HepG2 (cell line): Measurements from ENCODE around the gene NGRN. TPM values are rescaled to one million over a fixed set of nuclear protein-coding genes. Genes with fewer than 3 reads are reported as not detected.

Experiments used
- AKAP8 ChIP-seq: sonication (generic); formaldehyde crosslinking; IDR thresholded peaks from 2 replicates; pipeline ENCODE4 v1.5.1; 2020; ENCODE audit warnings: mild to moderate bottlenecking, missing genetic modification reagents
- HNRNPLL ChIP-seq: fragments of 200-400 bp; formaldehyde crosslinking; IDR thresholded peaks from 2 replicates; pipeline ENCODE4 v1.6.1; 2017; ENCODE audit warnings: mild to moderate bottlenecking, low read depth, low read length; ENCODE audit not compliant: poor library complexity, severe bottlenecking
- JUND ChIP-seq: sonication (generic); formaldehyde crosslinking; IDR thresholded peaks from 2 replicates; pipeline ENCODE4 v1.8.0; 2022; ENCODE audit warnings: mild to moderate bottlenecking, missing genetic modification reagents
- MNT ChIP-seq: fragments of 450-650 bp; IDR thresholded peaks from 2 replicates; pipeline ENCODE4 v1.6.1; 2016
- NCOA2 ChIP-seq: sonication (generic); formaldehyde crosslinking; IDR thresholded peaks from 2 replicates; pipeline ENCODE4 v1.8.0; 2022; ENCODE audit warnings: inconsistent platforms
- RCOR2 ChIP-seq: IDR thresholded peaks from 2 replicates; pipeline ENCODE4 v1.6.1; 2016; ENCODE audit warnings: missing biosample characterization, missing genetic modification reagents
- SNRNP70 ChIP-seq: fragments of 200-400 bp; formaldehyde crosslinking; IDR thresholded peaks from 2 replicates; pipeline ENCODE4 v1.6.1; 2017; ENCODE audit warnings: mild to moderate bottlenecking, low read depth, low read length, moderate library complexity
- TSC22D2 ChIP-seq: sonication (generic); formaldehyde crosslinking; IDR thresholded peaks from 2 replicates; pipeline ENCODE4 v1.5.1; 2020; ENCODE audit warnings: missing genetic modification reagents, mild to moderate bottlenecking, borderline replicate concordance
- ZBTB25 ChIP-seq: IDR thresholded peaks from 2 replicates; pipeline ENCODE4 v1.6.1; 2018; ENCODE audit warnings: missing genetic modification reagents
- ZBTB7B ChIP-seq: sonication (generic); formaldehyde crosslinking; IDR thresholded peaks from 2 replicates; pipeline ENCODE4 v1.4.0; 2020; ENCODE audit warnings: missing genetic modification reagents
- ZFY ChIP-seq: sonication (generic); formaldehyde crosslinking; IDR thresholded peaks from 2 replicates; pipeline ENCODE4 v1.4.0; 2020; ENCODE audit warnings: missing genetic modification reagents
- ZNF224 ChIP-seq: sonication (generic); formaldehyde crosslinking; IDR thresholded peaks from 2 replicates; pipeline ENCODE4 v1.5.0; 2020; ENCODE audit warnings: mild to moderate bottlenecking, missing genetic modification reagents
- ZNF282 ChIP-seq: fragments of 450-650 bp; IDR thresholded peaks from 2 replicates; pipeline ENCODE4 v1.6.1; 2018; ENCODE audit not compliant: partially characterized antibody
- ZNF318 ChIP-seq: sonication (generic); formaldehyde crosslinking; IDR thresholded peaks from 2 replicates; pipeline ENCODE4 v1.4.0; 2020; ENCODE audit warnings: mild to moderate bottlenecking, missing genetic modification reagents
- ZNF468 ChIP-seq: sonication (generic); formaldehyde crosslinking; IDR thresholded peaks from 2 replicates; pipeline ENCODE4 v1.8.0; 2022; ENCODE audit warnings: mild to moderate bottlenecking, moderate library complexity, missing genetic modification reagents
- ZNF496 ChIP-seq: sonication (generic); formaldehyde crosslinking; IDR thresholded peaks from 2 replicates; pipeline ENCODE4 v1.8.1; 2023; ENCODE audit warnings: mild to moderate bottlenecking, moderate library complexity, missing genetic modification reagents; ENCODE audit not compliant: insufficient replicate concordance
- ZNF768 ChIP-seq: sonication (generic); formaldehyde crosslinking; IDR thresholded peaks from 2 replicates; pipeline ENCODE4 v1.4.0; 2020; ENCODE audit warnings: missing genetic modification reagents
- ZNF777 ChIP-seq: sonication (generic); formaldehyde crosslinking; IDR thresholded peaks from 2 replicates; pipeline ENCODE4 v1.4.0; 2020; ENCODE audit warnings: missing genetic modification reagents
- ZSCAN20 ChIP-seq: sonication (generic); formaldehyde crosslinking; IDR thresholded peaks from 2 replicates; pipeline ENCODE4 v1.4.0; 2020; ENCODE audit warnings: missing genetic modification reagents, mild to moderate bottlenecking, borderline replicate concordance
- polyA plus RNA-seq, 8 experiments: library from polyadenylated mRNA; depleted of rRNA in 3 of 8; stranded (reverse) in 7 of 8; unstranded in 1 of 8; fragments of >200 nt; fragmentation: Illumina TruSeq in 4 of 8; extraction: Trizol in 4 of 8; gene quantifications; 2 replicates each; pipeline versions ENCODE4 v1.2.1 to v1.2.3, GENCODE V29; 2011 to 2016; ENCODE audit warnings: low read depth in 4 of 8, missing spikeins in 1 of 8, mixed read lengths in 1 of 8; ENCODE audit not compliant: insufficient read depth in 1 of 8
- total RNA-seq, 5 experiments: library from RNA; depleted of rRNA; stranded (reverse); fragments of >200 nt; fragmentation: Illumina TruSeq; extraction: Trizol; gene quantifications; 2 replicates each; pipeline ENCODE4 v1.2.3, GENCODE V29; 2016; ENCODE audit warnings: low read depth in 1 of 5

Gene NGRN
- total and polyA plus RNA-seq, 2 of the 13 experiments (the other 11 are each of a cell fraction or from before 2014, with no cell fraction given), result 39.8 to 63.7 TPM

GRCh38 chr15:90265271-90266060 is at the start of gene NGRN (continued):
- TF ChIP-seq ZNF318 (CRISPR knock-in tag) (no peak), ZNF282 (no peak), ZSCAN20 (CRISPR knock-in tag) (no peak), ZBTB25 (CRISPR knock-in tag) (0 out of 2 replicates have a peak, but pooled peaks have one; percentile 63), ZBTB7B (CRISPR knock-in tag) (peak; percentile 70; the same call in 1 of the 2 replicates), SNRNP70 (no peak), NCOA2 (peak; percentile 46; the same call in 1 of the 2 replicates), MNT (0 out of 2 replicates have a peak, but pooled peaks have one; percentile 7), ZNF468 (CRISPR knock-in tag) (no peak), ZNF777 (CRISPR knock-in tag) (peak; percentile 51; the same call in 1 of the 2 replicates), TSC22D2 (CRISPR knock-in tag) (0 out of 2 replicates have a peak, but pooled peaks have one; percentile 27), JUND (CRISPR knock-in tag) (no peak; the same call in 1 of the 2 replicates), HNRNPLL (peak; percentile 97), AKAP8 (peak; percentile 82; the same call in 1 of the 2 replicates), RCOR2 (CRISPR knock-in tag) (no peak), ZNF224 (CRISPR knock-in tag) (no peak; the same call in 1 of the 2 replicates), ZFY (CRISPR knock-in tag) (peak; percentile 96), ZNF496 (no peak), ZNF768 (CRISPR knock-in tag) (peak; percentile 60; the same call in 1 of the 2 replicates)
